Measurements from ENCODE around the gene COPS4. TPM values are rescaled to one million over a fixed set of nuclear protein-coding genes. Genes with fewer than 3 reads are reported as not detected.
A peak's percentile ranks its signal among the peaks of the same experiment; 100 is the strongest.

Gene COPS4
- total and polyA plus RNA-seq, 2 of the 8 experiments (the other 6 are each of a cell fraction or from before 2014, with no cell fraction given), result 14.9 to 28.3 TPM

GRCh38 chr4:83010522-83011318 is 24.3 kb upstream of the COPS4 start, which contains the start of gene LIN54 (continued):
- peak; percentile 67 for TF ChIP-seq PHF8 (conservative IDR thresholded peaks at IDR 0.05; ENCODE audit: low read depth, low read length)
- TF ChIP-seq SIRT6 (IDR thresholded peaks at IDR 0.05; ENCODE audit: low read length), result no peak
- peak; percentile 93 to 94; a peak in 3 of 4 replicates for TF ChIP-seq SIN3A (conservative IDR thresholded peaks at IDR 0.05 in 1 of 2, IDR thresholded peaks at IDR 0.05 in 1 of 2; ENCODE audit: low read depth in 1 of 2, low read length in 2 of 2)
